HG02798 (cell line): ENCODE results near the gene CAPN9.
"Not testable (repeated sequence)": the region's sequence is repeated elsewhere in the genome, so short reads cannot be mapped to it uniquely, and the experiment has no call there.

Experiments used
- ATAC-seq: cut with Tn5 transposase; IDR thresholded peaks from one replicate; pipeline ENCODE4 v1.9.1; 2021; ENCODE audit warnings: mild to moderate bottlenecking; ENCODE audit not compliant: unreplicated experiment, poor library complexity

Gene CAPN9

GRCh38 chr1:230839173-230839572 is 92.0 kb downstream of the CAPN9 start:
- no peak for ATAC-seq

DNA sequence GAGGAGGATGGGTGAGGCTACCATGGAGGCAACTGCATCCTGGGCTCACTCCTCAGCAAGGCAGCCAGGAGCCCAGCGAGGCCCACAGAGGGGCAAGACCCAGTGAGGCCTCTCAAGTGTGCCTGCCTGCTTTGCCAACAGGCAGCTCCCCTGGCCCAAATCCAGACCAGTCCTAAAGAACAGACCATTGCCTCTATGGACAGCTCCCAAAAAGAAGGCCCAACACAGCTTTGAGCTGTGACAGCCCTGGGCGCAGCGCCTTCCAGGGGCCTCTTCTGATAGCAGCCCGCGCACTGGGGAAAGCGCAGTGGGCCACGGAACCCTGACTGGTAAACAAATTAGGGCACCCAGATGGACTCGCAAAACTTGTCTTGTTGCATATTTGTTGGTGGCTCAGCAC is 95.6 kb downstream of the CAPN9 start:
- ATAC-seq: no peak

GRCh38 chr1:230843503-230844309 is 96.5 kb downstream of the CAPN9 start:
- no peak for ATAC-seq

GRCh38 chr1:230844561-230844960 is 97.4 kb downstream of the CAPN9 start:
- ATAC-seq: no peak

- ATAC-seq: not testable (repeated sequence)
These were observed 98.0 kb downstream of the CAPN9 start for GRCh38 chr1:230845184-230845583.

DNA sequence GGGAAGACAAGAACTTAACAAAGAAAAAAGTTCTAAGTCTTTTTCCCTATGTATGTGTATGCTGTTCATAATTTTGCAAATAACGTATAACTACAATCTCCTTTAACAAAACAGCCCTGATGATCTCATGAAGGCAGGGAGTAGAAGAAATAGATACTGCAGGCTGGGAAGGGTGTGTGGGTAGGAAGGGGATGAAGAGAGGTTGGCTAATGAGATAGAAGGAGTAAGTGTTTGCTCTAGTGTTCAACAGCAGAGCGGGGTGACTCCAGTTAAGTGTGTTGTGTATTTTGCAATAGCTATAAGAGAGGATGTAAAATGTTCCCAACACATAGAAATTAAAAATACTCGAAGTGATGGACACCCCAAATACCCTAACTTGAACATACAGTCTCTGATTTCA is 101.0 kb downstream of the CAPN9 start:
- no peak for ATAC-seq

- ATAC-seq: peak; percentile 43
These were observed 102.5 kb downstream of the CAPN9 start for GRCh38 chr1:230849451-230850224.

GRCh38 chr1:230850547-230850946 is 103.4 kb downstream of the CAPN9 start:
- no peak for ATAC-seq

GRCh38 chr1:230851291-230851691 is 104.1 kb downstream of the CAPN9 start:
- no peak for ATAC-seq
